ENCODE data around the gene ADGRB2.

ADGRB2 gene

GRCh38 chr1:31748365-31748764 is 15.8 kb downstream of the ADGRB2 start:
- no peak for DNase-seq

GRCh38 chr1:31747304-31747703 is 16.8 kb downstream of the ADGRB2 start:
- DNase-seq = no peak

- DNase-seq = no peak
These were observed 17.5 kb downstream of the ADGRB2 start for GRCh38 chr1:31746687-31747086.

- no peak for DNase-seq
These were observed 18.0 kb downstream of the ADGRB2 start for GRCh38 chr1:31745946-31746670.

GRCh38 chr1:31745096-31745945 is 18.8 kb downstream of the ADGRB2 start:
- DNase-seq = peak in 2 of 5 donors; percentile 21 to 44

- DNase-seq = no peak
These were observed 19.8 kb downstream of the ADGRB2 start for GRCh38 chr1:31744165-31744888.

GRCh38 chr1:31742462-31743212 is 21.5 kb downstream of the ADGRB2 start:
- no peak for DNase-seq

- DNase-seq = peak in 1 of 5 donors; percentile 54
These were observed 24.8 kb downstream of the ADGRB2 start for GRCh38 chr1:31739346-31739745.

GRCh38 chr1:31736675-31737074 is 27.5 kb downstream of the ADGRB2 start:
- DNase-seq = no peak

- DNase-seq = no peak
These were observed 28.6 kb downstream of the ADGRB2 start for GRCh38 chr1:31735571-31735970.

- no peak for DNase-seq
These were observed 29.5 kb downstream of the ADGRB2 start for GRCh38 chr1:31734582-31735107.

- DNase-seq = no peak
These were observed 30.5 kb downstream of the ADGRB2 start for GRCh38 chr1:31733389-31734219.

- no peak for DNase-seq
These were observed 31.3 kb downstream of the ADGRB2 start for GRCh38 chr1:31732751-31733289.

- DNase-seq = no peak
These were observed 31.8 kb downstream of the ADGRB2 start for GRCh38 chr1:31732343-31732742.

- DNase-seq = no peak
These were observed 33.0 kb downstream of the ADGRB2 start for GRCh38 chr1:31731049-31731565.

- DNase-seq = no peak
These were observed 33.6 kb downstream of the ADGRB2 start for GRCh38 chr1:31730336-31731048.

GRCh38 chr1:31727849-31728248 is 36.3 kb downstream of the ADGRB2 start:
- DNase-seq = no peak

- no peak for DNase-seq
These were observed 36.9 kb downstream of the ADGRB2 start for GRCh38 chr1:31727195-31727594.

- DNase-seq = no peak
These were observed 37.4 kb downstream of the ADGRB2 start for GRCh38 chr1:31726715-31727114.

Data from T-helper 1 cell (primary cell).